GM13977 (cell line): ENCODE results near the gene TUBB3.

Experiments
- DNase-seq: peaks from one replicate; pipeline ENCODE4 v3.0.0; 2012; ENCODE audit warnings: low spot score
- CTCF ChIP-seq: IDR thresholded peaks from 2 replicates; pipeline ENCODE4 v1.5.1; 2012; ENCODE audit warnings: mild to moderate bottlenecking, control low read depth; ENCODE audit not compliant: insufficient read depth; ENCODE audit errors: extremely low read depth, missing control alignments
- in situ Hi-C: fragments of 300-500 bp; cut with MboI; formaldehyde crosslinking; loops from one replicate; pipeline ENCODE4 v1.12.0; 2022; ENCODE audit warnings: low sequenced_read_pairs, low pct_unique_long_range_greater_than_20kb, mixed read lengths, inconsistent platforms; ENCODE audit not compliant: unreplicated experiment

TUBB3 gene

GRCh38 chr16:89919535-89920406 lies 3.4 kb upstream of the TUBB3 start:
- DNase-seq: no peak
- no peak for TF ChIP-seq CTCF
- in situ Hi-C loops: no loop called here

- in situ Hi-C loops: no loop called here
- TF ChIP-seq CTCF: no peak
- no peak for DNase-seq
These were observed 2.4 kb upstream of the TUBB3 start for GRCh38 chr16:89920723-89921122.

GRCh38 chr16:89921131-89921701 lies 1.9 kb upstream of the TUBB3 start:
- DNase-seq: no peak
- TF ChIP-seq CTCF: no peak
- in situ Hi-C loops: no loop called here

- in situ Hi-C loops: no loop called here
- no peak for TF ChIP-seq CTCF
- DNase-seq: no peak
These were observed 1.3 kb upstream of the TUBB3 start for GRCh38 chr16:89921702-89922476.

- DNase-seq: peak; percentile 47
- TF ChIP-seq CTCF: no peak
- in situ Hi-C loops: no loop called here
These were observed 662 bp upstream of the TUBB3 start for GRCh38 chr16:89922477-89922883.

GRCh38 chr16:89923640-89924296 lies 626 bp downstream of the TUBB3 start:
- no peak for DNase-seq
- TF ChIP-seq CTCF: no peak
- in situ Hi-C loops: no loop called here
